ENCODE results near the gene COQ3.
A peak's percentile ranks its signal among the peaks of the same experiment; 100 is the strongest.

The COQ3 gene

DNA sequence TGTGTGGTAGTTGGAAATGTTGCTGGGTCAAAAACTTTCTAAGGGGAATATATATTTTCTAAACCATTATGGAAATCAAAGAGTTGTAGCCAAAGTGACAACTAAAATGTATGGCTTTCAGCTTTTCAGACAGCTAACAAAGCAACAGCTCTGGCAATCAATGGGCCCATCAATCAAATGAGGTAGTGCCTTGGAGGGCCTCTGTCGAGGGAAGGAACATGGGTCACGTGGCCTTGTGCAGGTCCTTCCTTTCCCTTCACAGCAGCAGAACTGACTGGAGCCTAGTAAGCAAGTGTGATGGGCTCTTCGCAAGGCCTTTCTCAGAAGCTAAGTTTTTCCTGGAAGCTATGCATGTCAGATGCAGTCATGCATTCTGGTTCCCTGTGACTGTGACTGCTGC is 62.5 kb downstream of the COQ3 start:
- no peak for DNase-seq (ENCODE audit: low spot score)

GRCh38 chr6:99330159-99330558 is 63.8 kb downstream of the COQ3 start:
- DNase-seq (ENCODE audit: low spot score): peak; percentile 18

GRCh38 chr6:99324996-99325395 is 69.0 kb downstream of the COQ3 start:
- no peak for DNase-seq (ENCODE audit: low spot score)
